ENCODE data around the gene YOD1.

The YOD1 gene

DNA sequence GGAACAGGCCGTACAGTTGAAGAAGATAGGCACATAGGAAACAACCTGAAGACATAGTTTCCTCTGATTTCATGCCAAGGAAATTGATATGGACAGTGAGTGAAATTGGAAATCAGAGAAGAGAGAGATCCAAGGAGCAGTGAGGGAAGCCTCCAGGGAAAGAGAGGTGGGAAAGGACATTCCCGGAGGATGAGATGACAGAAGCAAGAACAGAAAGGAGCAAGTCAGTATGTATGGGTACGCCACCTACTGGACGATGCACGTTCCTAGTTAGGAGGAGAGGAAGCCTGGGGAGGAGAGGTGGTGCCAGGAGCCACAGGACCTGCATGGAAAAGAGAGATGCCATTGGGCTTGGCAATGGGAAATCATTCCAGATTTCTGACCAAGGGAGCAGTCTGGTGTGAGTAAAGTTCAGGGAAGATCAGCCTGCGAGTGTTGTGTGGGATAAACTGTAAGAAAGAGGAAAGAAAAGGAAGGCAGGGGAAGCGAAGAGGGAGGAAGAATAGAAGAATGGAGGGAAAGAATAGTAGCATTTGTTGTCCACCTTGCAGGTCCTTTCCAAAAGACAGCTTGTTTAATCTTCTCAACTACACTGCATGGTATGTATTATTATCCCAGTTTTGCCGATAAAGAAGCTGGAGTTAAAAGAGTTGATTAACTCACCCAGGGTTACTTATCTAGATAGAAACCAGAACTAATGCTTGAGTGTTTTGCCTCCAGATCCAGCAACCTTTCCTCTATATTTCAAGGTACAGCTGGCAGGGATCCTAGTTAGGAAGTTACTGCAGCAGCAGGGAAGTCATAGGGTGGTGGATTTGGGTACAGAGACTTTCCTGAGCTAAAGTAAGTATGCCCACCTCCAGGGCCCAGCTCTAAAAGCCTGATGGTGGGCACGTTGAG, 45.8 kb downstream of the YOD1 start:
- DNase-seq, result peak; percentile 58

DNA sequence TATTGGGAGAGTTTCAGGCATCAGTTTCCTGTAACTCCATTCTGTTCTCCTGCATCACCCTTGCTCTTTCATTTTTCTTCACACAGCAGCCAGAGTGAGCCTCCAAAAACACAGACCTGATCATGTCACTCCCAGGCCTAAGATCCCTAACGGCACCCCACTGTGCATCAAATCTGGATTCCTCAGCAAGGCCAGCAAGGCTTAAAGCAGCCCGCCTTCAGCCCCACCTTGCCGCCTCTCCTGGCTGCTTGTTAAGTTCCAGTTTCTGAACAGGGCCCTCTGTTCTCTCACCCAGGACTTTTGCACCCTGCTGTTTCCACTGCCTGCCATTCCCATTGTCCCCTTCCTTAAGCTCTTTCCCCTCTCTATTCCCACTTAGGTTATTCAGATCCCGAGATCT, 47.8 kb downstream of the YOD1 start:
- no peak for DNase-seq

DNA sequence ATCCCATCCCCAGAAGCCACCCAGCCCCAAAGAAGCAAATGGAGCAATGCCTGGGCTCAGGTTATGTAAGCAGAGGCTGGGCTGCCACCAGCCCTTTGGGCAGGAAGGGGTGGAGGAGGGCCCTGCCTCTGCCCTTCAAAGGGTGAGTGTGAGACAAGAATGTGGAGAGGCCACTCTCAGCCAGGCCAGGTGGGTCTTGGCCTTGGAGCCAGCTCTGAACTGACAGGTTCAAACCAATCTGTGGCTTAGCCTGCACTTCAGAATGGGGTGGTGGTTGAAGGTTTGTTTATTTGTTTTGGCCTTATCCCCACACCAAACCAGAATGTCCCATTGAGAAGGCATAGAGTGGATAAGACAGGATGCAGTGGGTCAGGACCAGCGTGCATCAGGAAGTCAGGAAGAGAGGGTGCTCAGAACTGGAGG, 48.3 kb downstream of the YOD1 start:
- no peak for DNase-seq

DNA sequence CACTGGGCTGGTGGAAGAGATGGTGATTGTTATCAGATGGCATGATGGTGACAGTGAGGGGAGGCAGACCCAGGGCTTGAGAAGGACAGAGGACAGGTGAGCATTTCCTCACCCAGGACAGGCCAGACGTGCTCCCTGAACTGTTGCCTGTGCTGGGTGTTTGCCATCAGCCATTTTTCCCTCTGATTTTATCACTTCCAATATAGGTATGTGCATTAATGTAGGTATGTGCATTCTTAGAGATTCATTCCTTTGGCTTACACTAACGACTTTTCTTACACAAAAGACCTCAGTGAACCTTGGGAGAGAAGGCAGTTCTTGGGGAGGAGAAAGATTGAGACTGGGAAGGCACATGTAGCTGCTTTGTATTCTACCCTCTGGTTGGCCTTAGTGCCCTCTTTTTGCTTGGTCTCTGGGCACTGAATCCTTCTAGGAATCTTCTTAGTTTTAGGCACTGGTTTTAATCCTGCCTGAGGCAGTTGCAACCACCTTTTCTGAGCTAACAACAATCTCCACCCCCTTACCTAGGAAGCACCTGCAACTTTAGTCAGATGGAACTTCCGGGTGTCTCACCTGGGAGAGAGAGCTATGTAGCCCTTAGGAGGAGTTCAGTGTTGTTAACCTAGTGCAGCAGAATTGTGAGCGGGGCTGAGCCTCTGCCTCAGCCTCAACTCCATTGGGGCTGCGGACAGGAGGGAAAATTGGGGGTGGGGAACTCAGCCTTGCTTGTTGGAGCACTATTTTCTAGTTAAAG, 49.3 kb downstream of the YOD1 start:
- DNase-seq, result no peak

DNA sequence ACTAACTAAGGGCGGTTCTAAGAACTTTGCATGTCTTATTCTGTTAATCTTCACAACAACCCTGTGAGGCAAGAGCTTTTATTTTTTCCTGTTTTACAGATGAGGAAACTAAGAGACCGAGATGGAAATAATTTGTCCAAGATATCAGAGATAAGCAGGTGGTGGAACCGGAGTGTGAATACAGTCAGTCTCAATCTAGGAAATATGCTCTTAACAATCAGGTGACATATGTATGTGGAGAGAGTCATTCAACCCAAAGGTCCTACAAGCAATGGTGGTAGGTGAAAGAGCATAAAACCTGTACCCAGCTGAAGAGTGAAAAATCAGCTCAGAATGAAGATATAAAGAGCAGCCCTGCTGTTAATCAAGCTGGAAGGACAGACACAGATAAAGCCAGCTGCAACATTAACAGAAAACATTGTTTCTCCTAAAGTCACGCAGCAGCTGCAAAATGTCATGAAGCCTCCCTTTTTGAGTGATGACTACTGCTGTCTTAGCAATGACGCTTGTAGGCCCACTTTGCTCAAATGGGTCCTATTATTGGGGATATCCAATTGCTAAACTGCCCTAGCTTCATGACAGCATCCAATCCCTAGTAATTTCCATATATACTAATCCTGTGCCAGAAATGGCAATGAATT, 50.2 kb downstream of the YOD1 start:
- DNase-seq, result no peak

DNA sequence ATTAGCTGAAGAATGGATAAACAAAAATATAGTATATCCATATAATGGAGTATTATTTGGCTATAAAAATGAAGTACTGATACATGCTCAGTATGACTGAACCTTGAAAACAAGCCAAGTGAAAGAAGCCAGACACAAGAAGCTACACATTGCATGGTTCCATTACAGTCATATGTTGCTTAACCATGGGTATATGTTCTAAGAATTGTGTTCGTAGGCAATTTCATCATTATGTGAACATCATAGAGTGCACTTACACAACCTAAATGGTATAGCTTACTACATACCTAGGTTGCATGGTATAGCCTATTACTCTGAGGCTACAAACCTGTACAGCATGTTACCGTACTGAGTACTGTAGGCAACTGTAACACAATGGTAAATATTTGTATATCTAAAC, 52.2 kb downstream of the YOD1 start:
- DNase-seq, result no peak

Data from stimulated activated CD4-positive, alpha-beta T cell treated with anti-CD3 and anti-CD28 coated beads, Interleukin-15, amount 100 ng/mL, for 24 hours (primary cell).